GM12892 (cell line): ENCODE measurements around the gene SKA3.

ENCODE experiments used
- POLR2AphosphoS5 ChIP-seq: IDR thresholded peaks from 2 replicates; pipeline ENCODE4 v1.6.1; 2011; ENCODE audit warnings: low read depth, low read length, control low read depth
- TAF1 ChIP-seq: IDR thresholded peaks from 2 replicates; pipeline ENCODE4 v1.6.1; 2011; ENCODE audit warnings: low read depth, mild to moderate bottlenecking, control low read depth, low read length, borderline replicate concordance

GRCh38 chr13:21171420-21171819 lies 4.9 kb downstream of the SKA3 start:
- TF ChIP-seq POLR2AphosphoS5 (no peak), TAF1 (no peak)
